Endodermal cell (in vitro differentiated cells): ENCODE measurements around the gene C19orf67. TPM values are rescaled to one million over a fixed set of nuclear protein-coding genes. Genes with fewer than 3 reads are reported as not detected.
"Not testable (repeated sequence)": the region's sequence is repeated elsewhere in the genome, so short reads cannot be mapped to it uniquely, and the experiment has no call there.

Source experiments
- DNase-seq: peaks from one replicate; pipeline ENCODE4 v3.0.0-alpha.2; 2017
- H3K27ac ChIP-seq: 2 replicates; pipeline ENCODE4 v1.5.1; 2013; ENCODE audit warnings: mild to moderate bottlenecking, low read depth, low read length, moderate library complexity
- H3K27me3 ChIP-seq: 2 replicates; pipeline ENCODE4 v1.6.1; 2013; ENCODE audit warnings: mild to moderate bottlenecking, low read length, moderate library complexity; ENCODE audit not compliant: insufficient read depth, control insufficient read depth, poor library complexity, severe bottlenecking
- H3K36me3 ChIP-seq: 2 replicates; pipeline ENCODE4 v1.7.0; 2013; ENCODE audit warnings: mild to moderate bottlenecking, low read length, moderate library complexity; ENCODE audit not compliant: control insufficient read depth, insufficient read depth
- H3K4me1 ChIP-seq: one replicate; pipeline ENCODE4 v1.7.0; 2013; ENCODE audit warnings: low read length; ENCODE audit not compliant: control insufficient read depth, insufficient read depth
- H3K4me3 ChIP-seq: 2 replicates; pipeline ENCODE4 v1.5.1; 2013; ENCODE audit warnings: mild to moderate bottlenecking, low read length, moderate library complexity
- H3K9ac ChIP-seq: 2 replicates; pipeline ENCODE4 v1.6.1; 2013; ENCODE audit warnings: mild to moderate bottlenecking, low read length, moderate library complexity; ENCODE audit not compliant: poor library complexity, severe bottlenecking; ENCODE audit errors: extremely low read depth
- H3K9me3 ChIP-seq: 2 replicates; pipeline ENCODE4 v1.6.1; 2013; ENCODE audit warnings: mild to moderate bottlenecking, low read length, moderate library complexity; ENCODE audit not compliant: control insufficient read depth
- H3K27ac Mint-ChIP-seq: 2 replicates; pipeline ENCODE4 v1.8.0; 2020; ENCODE audit warnings: mixed read lengths
- H3K27me3 Mint-ChIP-seq: 2 replicates; pipeline ENCODE4 v1.8.0; 2021; ENCODE audit warnings: mild to moderate bottlenecking, mixed read lengths; ENCODE audit not compliant: insufficient read depth
- H3K36me3 Mint-ChIP-seq: 2 replicates; pipeline ENCODE4 v1.8.0; 2020; ENCODE audit warnings: low read depth, mixed read lengths
- H3K4me1 Mint-ChIP-seq: 2 replicates; pipeline ENCODE4 v1.8.0; 2020; ENCODE audit warnings: mixed read lengths
- H3K4me3 Mint-ChIP-seq: 2 replicates; pipeline ENCODE4 v1.8.0; 2020; ENCODE audit warnings: mild to moderate bottlenecking, moderate library complexity, mixed read lengths
- H3K9me3 Mint-ChIP-seq: 2 replicates; pipeline ENCODE4 v1.8.0; 2020; ENCODE audit warnings: mild to moderate bottlenecking, mixed read lengths
- WGBS, 2 experiments: methylation state at CpG; one replicate each; pipeline versions ENCODE4 v1.1.5 to v1.1.7; 2013; ENCODE audit warnings: missing lambda C conversion rate in 2 of 2, mixed read lengths in 1 of 2; ENCODE audit not compliant: insufficient coverage in 1 of 2, insufficient read length in 1 of 2; 5-methylcytosine and 5-hydroxymethylcytosine counted together
- total RNA-seq, 2 donors: library from RNA; stranded (reverse); fragmentation: NEBNext Ultra II Directional in 1 of 2; extraction: Animal tissue kit (Norgen Biotek cat#: 25700) in 1 of 2; gene quantifications; 2 replicates in 1 of 2; 3 replicates in 1 of 2; pipeline ENCODE4 v1.2.1, GENCODE V29; 2021
- TF ChIP-seq, protein P1 (sequence below): fragments of 200-600 bp; sonication (generic); conservative IDR thresholded peaks from 2 replicates; pipeline ENCODE4 v1.5.0; 2021; ENCODE audit warnings: antibody characterized with exemption, mild to moderate bottlenecking

The C19orf67 gene
- total RNA-seq, 2 donors from 2014 or later, result 0.73 to 1.1 TPM

DNA sequence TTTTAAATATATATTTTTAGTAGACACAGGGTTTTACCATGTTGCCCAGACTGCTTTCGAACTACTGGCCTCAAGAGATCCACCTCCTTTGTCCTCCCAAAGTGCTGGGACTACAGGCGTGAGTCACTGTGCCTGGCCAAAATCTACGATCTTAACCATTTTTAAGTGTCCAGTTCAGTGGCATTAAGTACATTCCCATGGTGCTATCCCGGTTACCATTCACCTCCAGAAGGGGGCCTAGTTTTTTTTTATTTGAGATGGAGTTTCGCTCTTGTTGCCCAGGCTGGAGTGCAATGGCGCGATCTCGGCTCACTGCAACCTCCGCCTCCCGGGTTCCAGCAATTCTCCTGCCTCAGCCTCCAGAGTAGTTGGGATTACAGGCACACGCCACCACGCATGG is 50.4 kb downstream of the C19orf67 start:
- not testable (repeated sequence) for H3K9me3 ChIP-seq, H3K27ac Mint-ChIP-seq, H3K36me3 Mint-ChIP-seq, H3K36me3 ChIP-seq, H3K4me3 ChIP-seq, DNase-seq, H3K9ac ChIP-seq, H3K4me1 ChIP-seq, H3K9me3 Mint-ChIP-seq, H3K4me1 Mint-ChIP-seq, H3K27ac ChIP-seq, H3K4me3 Mint-ChIP-seq
- peaks cover 12% of the 10 kb centered on the region for H3K27me3 Mint-ChIP-seq
- peaks cover 12% of the 10 kb centered on the region for H3K27me3 ChIP-seq
- TF ChIP-seq, protein P1, sequence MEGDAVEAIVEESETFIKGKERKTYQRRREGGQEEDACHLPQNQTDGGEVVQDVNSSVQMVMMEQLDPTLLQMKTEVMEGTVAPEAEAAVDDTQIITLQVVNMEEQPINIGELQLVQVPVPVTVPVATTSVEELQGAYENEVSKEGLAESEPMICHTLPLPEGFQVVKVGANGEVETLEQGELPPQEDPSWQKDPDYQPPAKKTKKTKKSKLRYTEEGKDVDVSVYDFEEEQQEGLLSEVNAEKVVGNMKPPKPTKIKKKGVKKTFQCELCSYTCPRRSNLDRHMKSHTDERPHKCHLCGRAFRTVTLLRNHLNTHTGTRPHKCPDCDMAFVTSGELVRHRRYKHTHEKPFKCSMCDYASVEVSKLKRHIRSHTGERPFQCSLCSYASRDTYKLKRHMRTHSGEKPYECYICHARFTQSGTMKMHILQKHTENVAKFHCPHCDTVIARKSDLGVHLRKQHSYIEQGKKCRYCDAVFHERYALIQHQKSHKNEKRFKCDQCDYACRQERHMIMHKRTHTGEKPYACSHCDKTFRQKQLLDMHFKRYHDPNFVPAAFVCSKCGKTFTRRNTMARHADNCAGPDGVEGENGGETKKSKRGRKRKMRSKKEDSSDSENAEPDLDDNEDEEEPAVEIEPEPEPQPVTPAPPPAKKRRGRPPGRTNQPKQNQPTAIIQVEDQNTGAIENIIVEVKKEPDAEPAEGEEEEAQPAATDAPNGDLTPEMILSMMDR, result peak; percentile 51
- WGBS, 2 experiments, result 85 to 93% methylated on average over 11 to 12 of the region's 12 CpGs

DNA sequence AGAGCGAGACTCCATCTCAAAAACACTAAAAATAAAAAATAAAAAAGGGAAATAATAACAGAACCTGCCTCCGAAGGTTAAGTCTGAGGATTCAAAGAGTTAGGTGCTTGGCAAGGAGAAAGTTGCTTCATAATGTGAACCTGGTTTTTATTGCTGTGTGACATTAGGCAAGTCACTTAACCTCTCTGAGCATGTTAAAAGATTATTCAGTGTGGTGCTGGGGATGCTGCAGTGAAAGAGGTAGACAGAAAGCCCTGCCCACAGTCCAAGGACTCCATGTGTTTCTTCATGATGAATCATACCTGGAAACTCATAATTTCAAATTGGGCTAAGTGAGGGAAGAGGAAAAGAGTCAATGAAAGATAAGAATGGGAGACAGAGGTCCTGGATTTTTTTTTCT is 51.6 kb downstream of the C19orf67 start:
- Histone ChIP-seq H3K9ac (no peak overlapping the region), H3K27me3 (peaks cover 14% of the 10 kb centered on the region), H3K9me3 (no peaks in the 10 kb centered on the region), H3K4me3 (no peak overlapping the region), H3K36me3 (no peaks in the 10 kb centered on the region), H3K27ac (no peak overlapping the region), H3K4me1 (no peaks in the 10 kb centered on the region)
- Mint-ChIP-seq H3K36me3 (no peaks in the 10 kb centered on the region), H3K27me3 (peaks cover 18% of the 10 kb centered on the region), H3K4me3 (no peak overlapping the region), H3K27ac (no peak overlapping the region), H3K9me3 (no peaks in the 10 kb centered on the region), H3K4me1 (no peaks in the 10 kb centered on the region)
- TF ChIP-seq, protein P1, result no peak
- DNase-seq, result no peak
- WGBS, 2 experiments, result 94 to 100% methylated on average over 1 of the region's 2 CpGs

DNA sequence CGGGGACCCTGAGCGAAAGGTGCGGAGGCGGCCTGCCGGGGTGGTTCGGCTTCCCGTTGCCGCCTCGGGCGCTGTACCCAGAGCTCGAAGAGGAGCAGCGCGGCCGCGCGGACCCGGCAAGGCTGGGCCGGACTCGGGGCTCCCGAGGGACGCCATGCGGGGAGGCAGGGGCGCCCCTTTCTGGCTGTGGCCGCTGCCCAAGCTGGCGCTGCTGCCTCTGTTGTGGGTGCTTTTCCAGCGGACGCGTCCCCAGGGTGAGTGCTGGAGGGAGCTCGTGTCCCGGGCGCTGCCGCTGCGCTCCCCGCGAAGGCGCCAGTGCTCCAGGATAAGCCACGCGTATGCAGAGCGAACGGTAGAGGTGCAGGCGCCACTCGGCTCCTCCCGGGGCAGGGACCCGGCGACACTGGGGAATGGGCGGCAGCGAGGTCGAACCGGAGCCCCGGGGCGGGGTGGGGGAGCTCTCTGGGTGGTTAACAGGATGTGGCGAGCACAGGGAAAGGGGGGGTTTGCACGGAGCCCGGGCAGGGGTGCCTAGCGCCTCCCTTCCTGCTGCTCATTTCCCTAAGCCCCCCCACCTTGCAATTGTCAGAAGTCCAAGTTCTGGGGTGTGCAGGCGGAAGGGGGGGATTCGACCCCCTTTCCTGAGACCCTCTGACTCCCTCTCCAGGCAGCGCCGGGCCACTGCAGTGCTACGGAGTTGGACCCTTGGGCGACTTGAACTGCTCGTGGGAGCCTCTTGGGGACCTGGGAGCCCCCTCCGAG is 53.7 kb downstream of the C19orf67 start, which contains the start of gene IL27RA:
Gene IL27RA, plus strand, starts transcription at position 44 of the 762 bp plus-strand sequence. Its CDS starts 111 bp downstream, at position 155.
- Histone ChIP-seq H3K4me1 (no peaks in the 10 kb centered on the region), H3K27me3 (peaks cover 14% of the 10 kb centered on the region), H3K36me3 (no peaks in the 10 kb centered on the region), H3K9me3 (no peaks in the 10 kb centered on the region), H3K4me3 (peak within 1 kb of the TSS; percentile 86), H3K9ac (peak within 1 kb of the TSS; percentile 63), H3K27ac (no peak within 1 kb of the TSS)
- H3K27me3 Mint-ChIP-seq, result peaks cover 26% of the 10 kb centered on the region
- DNase-seq, result peak; percentile 88
- no peak within 1 kb of the TSS for H3K27ac Mint-ChIP-seq
- peak within 1 kb of the TSS; percentile 75 for H3K4me3 Mint-ChIP-seq
- TF ChIP-seq, protein P1, result peak; percentile 84
- H3K36me3 Mint-ChIP-seq, result no peaks in the 10 kb centered on the region
- 0 to 1% methylated on average over 25 to 62 of the region's 63 CpGs for WGBS, 2 experiments
- H3K4me1 Mint-ChIP-seq, result no peaks in the 10 kb centered on the region
- H3K9me3 Mint-ChIP-seq, result no peaks in the 10 kb centered on the region

Other genes with a start within 250 kb of the C19orf67 start
- gene NANOS3, start 208.6 kb downstream of the C19orf67 start, total RNA-seq, result under 1 TPM in 1 of 2 donors, not detected in 1; 0.64 TPM
- 1 to 10 TPM; 4.4 to 7.4 TPM for gene BRME1, start 179.7 kb downstream of the C19orf67 start, total RNA-seq
- gene CC2D1A, start 179.6 kb downstream of the C19orf67 start, total RNA-seq, result 10 to 100 TPM; 45.1 to 55.9 TPM
- under 1 TPM in 1 of 2 donors, not detected in 1; 0.29 TPM for gene PODNL1, start 147.4 kb downstream of the C19orf67 start, total RNA-seq
- 10 to 100 TPM; 62.4 to 72.9 TPM for gene DCAF15, start 133.3 kb downstream of the C19orf67 start, total RNA-seq
- gene RFX1, start 79.5 kb downstream of the C19orf67 start, total RNA-seq, result 10 to 100 TPM; 17.1 to 24.3 TPM
- not detected for gene RLN3, start 57.6 kb downstream of the C19orf67 start, total RNA-seq
- 10 to 100 TPM; 10.3 to 10.8 TPM for gene IL27RA, start 54.0 kb downstream of the C19orf67 start, total RNA-seq
- 1 to 10 TPM; 1.3 to 4.9 TPM for gene PALM3, start 23.7 kb downstream of the C19orf67 start, total RNA-seq
- 1 to 10 TPM in 1 of 2 donors, under 1 TPM in 1; 0.73 to 1.4 TPM for gene MISP3, start 13.0 kb downstream of the C19orf67 start, total RNA-seq
- 100 to 1,000 TPM in 1 of 2 donors, 10 to 100 TPM in 1; 94.2 to 126 TPM for gene SAMD1, start 5.0 kb upstream of the C19orf67 start, total RNA-seq
- gene PRKACA, start 32.0 kb upstream of the C19orf67 start, total RNA-seq, result 10 to 100 TPM; 62.1 to 73.8 TPM
- gene ASF1B, start 50.8 kb upstream of the C19orf67 start, total RNA-seq, result 10 to 100 TPM; 37.8 to 47.8 TPM
- gene ADGRL1, start 120.4 kb upstream of the C19orf67 start, total RNA-seq, result 10 to 100 TPM; 70.8 to 82.6 TPM